DMS114 treated with DMSO at 0.1 percent for 48 hours (cell line): ENCODE data around the gene CCDC88B.
A peak's percentile ranks its signal among the peaks of the same experiment; 100 is the strongest.
"Not testable (repeated sequence)": the region's sequence is repeated elsewhere in the genome, so short reads cannot be mapped to it uniquely, and the experiment has no call there.

Source experiments
- DNase-seq: peaks from one replicate; lab custom pipeline; 2025; ENCODE audit not compliant: unreplicated experiment; lab: John Stamatoyannopoulos, UW

Gene CCDC88B

GRCh38 chr11:64320556-64320955 lies 19.4 kb upstream of the CCDC88B start:
- no peak for DNase-seq

- DNase-seq: no peak
These were observed 19.0 kb upstream of the CCDC88B start for GRCh38 chr11:64321026-64321425.

- no peak for DNase-seq
These were observed 18.5 kb upstream of the CCDC88B start for GRCh38 chr11:64321533-64321932.

GRCh38 chr11:64322925-64323260 lies 17.1 kb upstream of the CCDC88B start:
- no peak for DNase-seq

- DNase-seq: no peak
These were observed 16.6 kb upstream of the CCDC88B start for GRCh38 chr11:64323373-64323772.

GRCh38 chr11:64323984-64324383 lies 16.0 kb upstream of the CCDC88B start:
- not testable (repeated sequence) for DNase-seq

- DNase-seq: no peak
These were observed 15.1 kb upstream of the CCDC88B start for GRCh38 chr11:64324692-64325469.

- DNase-seq: no peak
These were observed 12.6 kb upstream of the CCDC88B start for GRCh38 chr11:64327375-64327774.

GRCh38 chr11:64327993-64328392 lies 12.0 kb upstream of the CCDC88B start:
- no peak for DNase-seq

GRCh38 chr11:64330888-64331287 lies 9.1 kb upstream of the CCDC88B start:
- no peak for DNase-seq

GRCh38 chr11:64331569-64332371 lies 8.2 kb upstream of the CCDC88B start:
- DNase-seq: no peak

- DNase-seq: no peak
These were observed 6.4 kb upstream of the CCDC88B start for GRCh38 chr11:64333556-64333955.

GRCh38 chr11:64334764-64335735 lies 5.0 kb upstream of the CCDC88B start:
- no peak for DNase-seq

GRCh38 chr11:64337538-64338249 lies 2.3 kb upstream of the CCDC88B start:
- DNase-seq: no peak

- no peak for DNase-seq
These were observed 1.3 kb upstream of the CCDC88B start for GRCh38 chr11:64338716-64339115.

- DNase-seq: no peak
These were observed 718 bp upstream of the CCDC88B start for GRCh38 chr11:64339286-64339685.

- no peak for DNase-seq
These were observed 799 bp downstream of the CCDC88B start for GRCh38 chr11:64340671-64341335.

GRCh38 chr11:64341429-64341828 lies 1.4 kb downstream of the CCDC88B start:
- DNase-seq: no peak

- DNase-seq: peak; percentile 62
These were observed 2.1 kb downstream of the CCDC88B start for GRCh38 chr11:64341851-64342791.
